ENCODE measurements around the gene LIPA. TPM values are rescaled to one million over a fixed set of nuclear protein-coding genes. Genes with fewer than 3 reads are reported as not detected.

Gene LIPA
- total RNA-seq, 2 donors from 2014 or later: 30.4 to 37.8 TPM

- Histone ChIP-seq H3K27me3 (peaks cover 27% of the 10 kb centered on the region), H3K27ac (no peak overlapping the region), H3K36me3 (no peaks in the 10 kb centered on the region), H3K4me1 (no peaks in the 10 kb centered on the region), H3K4me3 (no peak overlapping the region), H3K9me3 (no peaks in the 10 kb centered on the region), H3K9ac (ENCODE audit: low read depth in 2 of 2, low read length in 2 of 2) (no peak overlapping the region)
- intact Hi-C loops (cut with DNase I): loop anchor here (10.0 kb wide), 1 partner anchor 366 kb away; no protein-coding TSS in a partner anchor
- no peak for TF ChIP-seq CTCF (IDR thresholded peaks at IDR 0.05)
- no peak for DNase-seq
Measured at GRCh38 chr10:89210794-89211425, 40.7 kb downstream of the LIPA start.

- H3K9ac ChIP-seq (ENCODE audit: low read depth in 2 of 2, low read length in 2 of 2): no peak overlapping the region
- no peak for TF ChIP-seq CTCF (IDR thresholded peaks at IDR 0.05)
- no peaks in the 10 kb centered on the region for H3K36me3 ChIP-seq
- H3K27me3 ChIP-seq: peaks cover 29% of the 10 kb centered on the region
- no peak overlapping the region for H3K27ac ChIP-seq
- intact Hi-C loops (cut with DNase I): loop anchor here (2.0 to 10.0 kb wide), 2 partner anchors 179 to 365 kb away; no protein-coding TSS in a partner anchor
- no peak overlapping the region for H3K4me3 ChIP-seq
- H3K9me3 ChIP-seq: no peaks in the 10 kb centered on the region
- no peak for DNase-seq
- no peaks in the 10 kb centered on the region for H3K4me1 ChIP-seq
Measured at GRCh38 chr10:89209718-89210117, 41.9 kb downstream of the LIPA start.

- TF ChIP-seq CTCF (IDR thresholded peaks at IDR 0.05): no peak
- Histone ChIP-seq H3K36me3 (no peaks in the 10 kb centered on the region), H3K4me1 (no peaks in the 10 kb centered on the region), H3K9me3 (no peaks in the 10 kb centered on the region), H3K27me3 (peaks cover 29% of the 10 kb centered on the region), H3K9ac (ENCODE audit: low read depth in 2 of 2, low read length in 2 of 2) (peak overlapping the region; percentile 38 to 58), H3K4me3 (peak overlapping the region; percentile 38), H3K27ac (peak overlapping the region; percentile 45)
- intact Hi-C loops (cut with DNase I): loop anchor here (2.0 kb wide), 1 partner anchor 177 kb away; no protein-coding TSS in a partner anchor
- peak; percentile 31 for DNase-seq
Measured at GRCh38 chr10:89207801-89208551, 43.6 kb downstream of the LIPA start.

DNA sequence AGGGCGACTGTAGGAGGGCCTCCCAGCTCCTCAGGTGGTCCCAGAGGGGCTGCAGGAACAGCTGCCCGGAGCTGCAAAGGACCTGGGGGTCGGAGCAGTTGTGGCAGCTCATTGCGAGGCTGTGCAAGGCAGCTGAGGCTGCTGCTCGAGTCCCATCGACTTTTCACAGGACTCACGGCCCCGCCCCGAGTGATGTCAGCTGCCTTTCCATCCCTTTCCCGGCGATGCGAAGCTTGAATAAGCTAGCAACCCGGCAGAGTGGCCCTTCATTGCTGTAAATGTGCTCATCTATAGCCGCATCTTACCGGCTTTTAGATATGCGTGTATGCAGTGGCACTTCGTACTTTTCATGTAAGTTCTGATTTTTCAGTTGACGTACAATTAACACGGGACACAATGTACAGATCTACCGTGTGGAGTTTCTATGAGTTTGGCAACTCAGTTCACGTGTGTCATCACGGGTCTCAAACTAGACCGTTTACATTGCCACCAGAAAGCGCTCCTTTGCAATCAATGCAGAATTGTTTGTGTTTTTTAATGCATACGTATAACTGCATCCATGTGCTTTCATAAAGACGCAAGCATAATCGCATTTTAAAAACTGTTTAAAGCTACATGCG is 44.3 kb downstream of the LIPA start, which contains the start of gene CH25H:
CH25H (minus strand) TSS at position 137 of the 620 bp plus-strand sequence; CDS start at position 112, 25 bp downstream.
- Histone ChIP-seq H3K4me1 (no peaks in the 10 kb centered on the region), H3K27me3 (peaks cover 29% of the 10 kb centered on the region), H3K9ac (ENCODE audit: low read depth in 2 of 2, low read length in 2 of 2) (peak within 1 kb of the TSS; percentile 38 to 58), H3K36me3 (no peaks in the 10 kb centered on the region), H3K27ac (peak within 1 kb of the TSS; percentile 45), H3K4me3 (peak within 1 kb of the TSS; percentile 38), H3K9me3 (no peaks in the 10 kb centered on the region)
- no peak for TF ChIP-seq CTCF (IDR thresholded peaks at IDR 0.05)
- DNase-seq: peak; percentile 79
- intact Hi-C loops (cut with DNase I): no loop called here

- Histone ChIP-seq H3K27me3 (peaks cover 29% of the 10 kb centered on the region), H3K4me1 (no peaks in the 10 kb centered on the region), H3K27ac (peak overlapping the region; percentile 45), H3K36me3 (no peaks in the 10 kb centered on the region), H3K4me3 (peak overlapping the region; percentile 38), H3K9me3 (no peaks in the 10 kb centered on the region), H3K9ac (ENCODE audit: low read depth in 2 of 2, low read length in 2 of 2) (peak overlapping the region; percentile 4 to 31)
- peak; percentile 35 for DNase-seq
- intact Hi-C loops (cut with DNase I): no loop called here
- no peak for TF ChIP-seq CTCF (IDR thresholded peaks at IDR 0.05)
Measured at GRCh38 chr10:89206402-89207180, 45.0 kb downstream of the LIPA start.
